Right ventricle myocardium superior (tissue), 1 donor: ENCODE measurements around the gene RDH12. TPM values are rescaled to one million over a fixed set of nuclear protein-coding genes. Genes with fewer than 3 reads are reported as not detected.

ENCODE experiments used
- ATAC-seq: fragments of 200-7000 bp; cut with Tn5 transposase; one replicate; pipeline ENCODE4 v1.9.1; 2020; ENCODE audit warnings: mild to moderate bottlenecking; ENCODE audit not compliant: poor library complexity
- DNase-seq: peaks from one replicate; pipeline ENCODE4 v3.0.0-alpha.2; 2020
- intact Hi-C: fragments of 100-400 bp; cut with DNase I; formaldehyde crosslinking; loops from one replicate; pipeline ENCODE4 v1.11.2; 2022
- total RNA-seq: library from RNA; stranded (reverse); fragmentation: NEBNext Ultra II Directional; extraction: Animal tissue kit (Norgen Biotek cat#: 25700); gene quantifications from one replicate; pipeline ENCODE4 v1.2.1, GENCODE V29; 2021
- donor health status: DM: no; HTN: yes; CAD: no; lungs with severe emphysema.

Gene RDH12
- total RNA-seq, 1 donor from 2014 or later = not detected

GRCh38 chr14:67735336-67736147, 33.9 kb downstream of the RDH12 start:
- ATAC-seq (peak; percentile 49), DNase-seq (no peak)
- intact Hi-C loops = no loop called here

GRCh38 chr14:67736771-67737170, 35.1 kb downstream of the RDH12 start:
- ATAC-seq = no peak
- intact Hi-C loops = no loop called here
- no peak for DNase-seq

GRCh38 chr14:67738740-67739504, 37.2 kb downstream of the RDH12 start:
- peak; percentile 82 for ATAC-seq
- intact Hi-C loops = no loop called here
- peak; percentile 66 for DNase-seq

GRCh38 chr14:67744046-67744445, 42.4 kb downstream of the RDH12 start:
- ATAC-seq = peak; percentile 73
- no peak for DNase-seq
- intact Hi-C loops = no loop called here

GRCh38 chr14:67746927-67747326, 45.2 kb downstream of the RDH12 start:
- ATAC-seq (no peak), DNase-seq (no peak)
- intact Hi-C loops = no loop called here

- ATAC-seq (no peak), DNase-seq (no peak)
- intact Hi-C loops = no loop called here
Measured at GRCh38 chr14:67748312-67748711, 46.6 kb downstream of the RDH12 start.

GRCh38 chr14:67749341-67750084, 47.8 kb downstream of the RDH12 start:
- ATAC-seq = no peak
- intact Hi-C loops = no loop called here
- DNase-seq = no peak

GRCh38 chr14:67756496-67756895, 54.8 kb downstream of the RDH12 start:
- intact Hi-C loops = no loop called here
- ATAC-seq = no peak
- no peak for DNase-seq

GRCh38 chr14:67757175-67757574, 55.5 kb downstream of the RDH12 start:
- ATAC-seq (no peak), DNase-seq (no peak)
- intact Hi-C loops = no loop called here

- ATAC-seq (no peak), DNase-seq (no peak)
- intact Hi-C loops = no loop called here
Measured at GRCh38 chr14:67759916-67760315, 58.2 kb downstream of the RDH12 start.

GRCh38 chr14:67762051-67762450, 60.4 kb downstream of the RDH12 start:
- DNase-seq = no peak

GRCh38 chr14:67763158-67763822, 61.6 kb downstream of the RDH12 start:
- intact Hi-C loops = no loop called here
- ATAC-seq (no peak), DNase-seq (no peak)

More at GRCh38 chr14:67762051-67762450, 60.4 kb downstream of the RDH12 start:
- intact Hi-C loops = no loop called here
- no peak for ATAC-seq

- ATAC-seq = no peak
- intact Hi-C loops = no loop called here
- DNase-seq = no peak
Measured at GRCh38 chr14:67764496-67764895, 62.8 kb downstream of the RDH12 start.

GRCh38 chr14:67765192-67765834, 63.6 kb downstream of the RDH12 start:
- intact Hi-C loops = no loop called here
- DNase-seq = no peak
- no peak for ATAC-seq

- DNase-seq = no peak
Measured at GRCh38 chr14:67766035-67766680, 64.5 kb downstream of the RDH12 start.

GRCh38 chr14:67768219-67768618, 66.5 kb downstream of the RDH12 start:
- ATAC-seq (peak; percentile 26), DNase-seq (no peak)
- intact Hi-C loops = no loop called here

More at GRCh38 chr14:67766035-67766680, 64.5 kb downstream of the RDH12 start:
- intact Hi-C loops = no loop called here
- ATAC-seq = peak; percentile 58

GRCh38 chr14:67773844-67774377, 72.2 kb downstream of the RDH12 start:
- intact Hi-C loops = no loop called here
- ATAC-seq (no peak), DNase-seq (no peak)
